Tongue (tissue), 2 donors: ENCODE data around the gene CRTAC1. TPM values are rescaled to one million over a fixed set of nuclear protein-coding genes. Genes with fewer than 3 reads are reported as not detected.

Experiments
- DNase-seq: peaks from one replicate; pipeline ENCODE4 v3.0.0-alpha.2; 2015
- total RNA-seq: library from RNA; depleted of rRNA; stranded (reverse); fragments of >200 nt; gene quantifications from one replicate; pipeline ENCODE4 v1.2.3, GENCODE V29; 2014

Gene CRTAC1
- total RNA-seq, 1 donor from 2014 or later = 2.6 TPM

- DNase-seq = no peak
These were observed 1.0 kb downstream of the CRTAC1 start for GRCh38 chr10:98029149-98030092.

- DNase-seq = peak; percentile 56
These were observed 2.2 kb downstream of the CRTAC1 start for GRCh38 chr10:98028168-98028770.

- no peak for DNase-seq
These were observed 7.4 kb downstream of the CRTAC1 start for GRCh38 chr10:98023024-98023423.

- DNase-seq = no peak
These were observed 9.6 kb downstream of the CRTAC1 start for GRCh38 chr10:98020784-98021183.

- no peak for DNase-seq
These were observed 10.2 kb downstream of the CRTAC1 start for GRCh38 chr10:98020254-98020653.

GRCh38 chr10:98019784-98020183 is 10.6 kb downstream of the CRTAC1 start:
- DNase-seq = no peak

- no peak for DNase-seq
These were observed 13.5 kb downstream of the CRTAC1 start for GRCh38 chr10:98016772-98017475.

- no peak for DNase-seq
These were observed 16.6 kb downstream of the CRTAC1 start for GRCh38 chr10:98013776-98014175.

- DNase-seq = no peak
These were observed 17.3 kb downstream of the CRTAC1 start for GRCh38 chr10:98013122-98013521.

GRCh38 chr10:98012644-98013043 is 17.8 kb downstream of the CRTAC1 start:
- no peak for DNase-seq

- no peak for DNase-seq
These were observed 19.3 kb downstream of the CRTAC1 start for GRCh38 chr10:98010939-98011685.

- DNase-seq = no peak
These were observed 24.2 kb downstream of the CRTAC1 start for GRCh38 chr10:98006266-98006665.

- DNase-seq = no peak
These were observed 28.7 kb downstream of the CRTAC1 start for GRCh38 chr10:98001736-98002135.

GRCh38 chr10:98000346-98000745 is 30.1 kb downstream of the CRTAC1 start:
- DNase-seq = no peak

GRCh38 chr10:97999923-98000248 is 30.5 kb downstream of the CRTAC1 start:
- no peak for DNase-seq

GRCh38 chr10:97999066-97999922 is 31.1 kb downstream of the CRTAC1 start:
- DNase-seq = no peak

- DNase-seq = peak; percentile 67
These were observed 38.5 kb downstream of the CRTAC1 start for GRCh38 chr10:97991871-97992270.

GRCh38 chr10:97981816-97982215 is 48.6 kb downstream of the CRTAC1 start:
- no peak for DNase-seq

GRCh38 chr10:97977673-97978072 is 52.7 kb downstream of the CRTAC1 start:
- no peak for DNase-seq

GRCh38 chr10:97975598-97975997 is 54.8 kb downstream of the CRTAC1 start:
- no peak for DNase-seq
